HG03097 (cell line): Measurements from ENCODE around the gene TUSC2.
"Not testable (repeated sequence)": the region's sequence is repeated elsewhere in the genome, so short reads cannot be mapped to it uniquely, and the experiment has no call there.

Experiments used
- ATAC-seq: cut with Tn5 transposase; IDR thresholded peaks from one replicate; pipeline ENCODE4 v1.9.1; 2021; ENCODE audit not compliant: unreplicated experiment, low FRiP score

Gene TUSC2

GRCh38 chr3:50297384-50297775, 30.6 kb downstream of the TUSC2 start:
- no peak for ATAC-seq

GRCh38 chr3:50296721-50297383, 31.2 kb downstream of the TUSC2 start:
- no peak for ATAC-seq

- ATAC-seq, result no peak
Measured at GRCh38 chr3:50295553-50296431, 32.2 kb downstream of the TUSC2 start.

GRCh38 chr3:50294492-50295403, 33.3 kb downstream of the TUSC2 start:
- no peak for ATAC-seq

- no peak for ATAC-seq
Measured at GRCh38 chr3:50294089-50294488, 33.9 kb downstream of the TUSC2 start.

GRCh38 chr3:50293079-50293801, 34.8 kb downstream of the TUSC2 start:
- no peak for ATAC-seq

GRCh38 chr3:50292159-50293078, 35.6 kb downstream of the TUSC2 start, which contains the start of gene IFRD2:
TSS of gene IFRD2 (minus strand) at chr3:50292429. CDS start at chr3:50292274, 155 bp downstream.
- peak; percentile 81 for ATAC-seq

- no peak for ATAC-seq
Measured at GRCh38 chr3:50290161-50290641, 37.8 kb downstream of the TUSC2 start.

GRCh38 chr3:50289130-50289529, 38.9 kb downstream of the TUSC2 start:
- no peak for ATAC-seq

- ATAC-seq, result no peak
Measured at GRCh38 chr3:50288387-50289007, 39.5 kb downstream of the TUSC2 start.

GRCh38 chr3:50287262-50287661, 40.8 kb downstream of the TUSC2 start:
- ATAC-seq, result no peak

GRCh38 chr3:50286322-50287227, 41.4 kb downstream of the TUSC2 start:
- no peak for ATAC-seq

- ATAC-seq, result not testable (repeated sequence)
Measured at GRCh38 chr3:50284121-50284520, 43.9 kb downstream of the TUSC2 start.

GRCh38 chr3:50279255-50280016, 48.6 kb downstream of the TUSC2 start:
- no peak for ATAC-seq

- ATAC-seq, result no peak
Measured at GRCh38 chr3:50278880-50279224, 49.2 kb downstream of the TUSC2 start, which contains the start of gene LSMEM2. TSS of gene LSMEM2 (plus strand) at chr3:50279087. CDS start at chr3:50279114, 27 bp downstream.

- no peak for ATAC-seq
Measured at GRCh38 chr3:50278123-50278879, 49.7 kb downstream of the TUSC2 start.
